Spleen (tissue), 11 donors: Measurements from ENCODE around the gene NCLN. TPM values are rescaled to one million over a fixed set of nuclear protein-coding genes. Genes with fewer than 3 reads are reported as not detected.

ENCODE experiments used
- DNase-seq: peaks from one replicate; pipeline ENCODE4 v3.0.0-alpha.2; 2020
- H3K27ac ChIP-seq, 8 donors: fragments of 200-600 bp; sonication (generic) in 7 of 8; 1 replicate in 4 of 8; 2 replicates in 4 of 8; pipeline versions ENCODE4 v1.5.0 to v1.8.0; 2016 to 2021; ENCODE audit warnings: inconsistent platforms in 4 of 8, mild to moderate bottlenecking in 4 of 8, moderate library complexity in 1 of 8
- H3K27me3 ChIP-seq, 7 donors: fragments of 200-600 bp; sonication (generic) in 6 of 7; replicated peaks in 1 of 7; 1 replicate in 4 of 7; 2 replicates in 3 of 7; pipeline versions ENCODE4 v1.5.0 to v1.8.0; 2016 to 2021; ENCODE audit warnings: inconsistent platforms in 3 of 7, mild to moderate bottlenecking in 1 of 7
- H3K36me3 ChIP-seq, 6 donors: fragments of 200-600 bp; sonication (generic) in 5 of 6; 1 replicate in 4 of 6; 2 replicates in 2 of 6; pipeline versions ENCODE4 v1.5.0 to v1.8.0; 2016 to 2021; ENCODE audit warnings: inconsistent platforms in 2 of 6
- H3K4me1 ChIP-seq, 6 donors: fragments of 200-600 bp; sonication (generic) in 5 of 6; 1 replicate in 3 of 6; 2 replicates in 3 of 6; pipeline versions ENCODE4 v1.5.0 to v1.8.0; 2016 to 2021; ENCODE audit warnings: inconsistent platforms in 3 of 6
- H3K4me3 ChIP-seq, 8 donors: fragments of 200-600 bp; sonication (generic) in 7 of 8; 1 replicate in 4 of 8; 2 replicates in 4 of 8; pipeline versions ENCODE4 v1.5.0 to v1.8.0; 2016 to 2021; ENCODE audit warnings: inconsistent platforms in 4 of 8, mild to moderate bottlenecking in 4 of 8, moderate library complexity in 2 of 8
- H3K9me3 ChIP-seq, 8 donors: fragments of 200-600 bp; sonication (generic) in 7 of 8; 1 replicate in 4 of 8; 2 replicates in 4 of 8; pipeline versions ENCODE4 v1.5.0 to v1.8.0; 2016 to 2021; ENCODE audit warnings: inconsistent platforms in 4 of 8
- POLR2A ChIP-seq, 3 donors: fragments of 450-650 bp; IDR thresholded peaks; one replicate each; pipeline ENCODE4 v1.5.1; 2017; ENCODE audit warnings: antibody characterized with exemption in 3 of 3, mild to moderate bottlenecking in 1 of 3
- POLR2AphosphoS5 ChIP-seq, 3 donors: sonication (generic); formaldehyde crosslinking; IDR thresholded peaks; one replicate each; pipeline ENCODE4 v1.5.1; 2017; ENCODE audit warnings: antibody characterized with exemption in 3 of 3
- WGBS, 5 donors: extraction: QIAGEN DNeasy Blood & Tissue Kit in 3 of 5; methylation state at CpG; one replicate each; pipeline versions ENCODE4 v1.1.5 to v1.1.7; 2013 to 2018; 5-methylcytosine and 5-hydroxymethylcytosine counted together
- intact Hi-C: fragments of 100-400 bp; cut with DNase I; formaldehyde crosslinking; loops from one replicate; pipeline ENCODE4 v1.15.0; 2023; ENCODE audit warnings: low total_unique reads
- polyA plus RNA-seq, 3 donors: library from polyadenylated mRNA; stranded (reverse); fragments of 200-250 nt; gene quantifications; one replicate each; pipeline ENCODE4 v1.2.1, GENCODE V29; 2013
- total RNA-seq, 7 donors: library from RNA; depleted of rRNA in 3 of 7; stranded (reverse); fragments of >200 nt in 3 of 7; fragmentation: NEBNext Ultra II Directional in 4 of 7; extraction: Animal tissue kit (Norgen Biotek cat#: 25700) in 4 of 7; gene quantifications; one replicate each; pipeline versions ENCODE4 v1.1.0 to v1.2.1, GENCODE V29; 2016 to 2021
- TF ChIP-seq, protein P1 (sequence below), 11 experiments: fragments of 200-600 bp in 7 of 11; fragments of 450-650 bp in 4 of 11; sonication (generic) in 4 of 11; IDR thresholded peaks in 8 of 11; conservative IDR thresholded peaks in 3 of 11; 1 replicate in 7 of 11; 2 replicates in 4 of 11; pipeline versions ENCODE4 v1.4.0 to v1.8.0; 2016 to 2021; ENCODE audit warnings: antibody characterized with exemption in 11 of 11, inconsistent platforms in 4 of 11, mild to moderate bottlenecking in 1 of 11
- donor health status: healthy with polysubstance abuse.
- donor health status: DM: no; HTN: no; CAD: no; lungs with moderate emphysema.
- donor health status: DM: no; HTN: no; CAD: no.
- donor health status: Bipolar disorder and iron deficiency.
- donor health status: healthy.
- donor health status: DM: no; HTN: no; CAD: no.
- donor health status: DM: yes; HTN: yes; CAD: no.

Gene NCLN
- total and polyA plus RNA-seq, 10 donors = 37.8 to 89.5 (median 48.9) TPM

DNA sequence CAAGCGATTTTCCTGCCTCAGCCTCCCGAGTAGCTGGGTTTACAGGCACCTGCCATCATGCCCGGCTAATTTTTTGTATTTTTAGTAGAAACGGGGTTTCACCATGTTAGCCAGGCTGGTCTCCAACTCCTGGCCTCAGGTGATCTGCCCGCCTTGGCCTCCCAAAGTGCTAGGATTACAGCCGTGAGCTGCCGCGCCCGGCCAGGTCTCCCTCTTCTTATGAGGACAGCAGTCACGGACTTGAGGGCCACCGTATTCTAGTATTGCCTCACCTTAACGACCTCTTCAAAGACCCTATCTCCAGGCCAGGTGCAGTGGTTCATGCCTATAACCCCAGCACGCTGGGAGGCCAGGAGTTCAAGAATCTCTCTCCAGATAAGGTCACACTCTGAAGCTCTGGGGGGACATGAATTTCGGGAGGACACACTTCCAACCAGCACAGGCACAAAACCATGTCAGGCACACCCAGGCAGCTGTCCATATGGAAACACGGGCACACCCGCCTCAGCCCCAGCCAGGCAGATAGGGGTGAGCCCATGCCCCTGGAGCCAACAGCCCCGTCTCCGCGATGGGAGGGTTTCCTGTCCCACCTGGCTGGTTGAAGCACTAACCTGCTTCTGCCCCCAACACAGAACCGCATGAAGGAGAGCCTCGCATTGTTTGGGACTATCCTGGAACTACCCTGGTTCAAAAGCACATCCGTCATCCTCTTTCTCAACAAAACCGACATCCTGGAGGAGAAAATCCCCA is 28.5 kb upstream of the NCLN start:
- Histone ChIP-seq H3K9me3 (peaks cover 0 to 5% (median 0%) of the 10 kb centered on the region in 8 donors), H3K27ac (no peak overlapping the region), H3K27me3 (no peaks in the 10 kb centered on the region), H3K4me1 (peaks cover 11 to 19% (median 15%) of the 10 kb centered on the region in 6 donors), H3K36me3 (peaks cover 0 to 52% (median 0%) of the 10 kb centered on the region in 6 donors), H3K4me3 (no peak overlapping the region)
- TF ChIP-seq POLR2A (IDR thresholded peaks at IDR 0.05) (no peak), POLR2AphosphoS5 (IDR thresholded peaks at IDR 0.05) (no peak)
- TF ChIP-seq, protein P1, sequence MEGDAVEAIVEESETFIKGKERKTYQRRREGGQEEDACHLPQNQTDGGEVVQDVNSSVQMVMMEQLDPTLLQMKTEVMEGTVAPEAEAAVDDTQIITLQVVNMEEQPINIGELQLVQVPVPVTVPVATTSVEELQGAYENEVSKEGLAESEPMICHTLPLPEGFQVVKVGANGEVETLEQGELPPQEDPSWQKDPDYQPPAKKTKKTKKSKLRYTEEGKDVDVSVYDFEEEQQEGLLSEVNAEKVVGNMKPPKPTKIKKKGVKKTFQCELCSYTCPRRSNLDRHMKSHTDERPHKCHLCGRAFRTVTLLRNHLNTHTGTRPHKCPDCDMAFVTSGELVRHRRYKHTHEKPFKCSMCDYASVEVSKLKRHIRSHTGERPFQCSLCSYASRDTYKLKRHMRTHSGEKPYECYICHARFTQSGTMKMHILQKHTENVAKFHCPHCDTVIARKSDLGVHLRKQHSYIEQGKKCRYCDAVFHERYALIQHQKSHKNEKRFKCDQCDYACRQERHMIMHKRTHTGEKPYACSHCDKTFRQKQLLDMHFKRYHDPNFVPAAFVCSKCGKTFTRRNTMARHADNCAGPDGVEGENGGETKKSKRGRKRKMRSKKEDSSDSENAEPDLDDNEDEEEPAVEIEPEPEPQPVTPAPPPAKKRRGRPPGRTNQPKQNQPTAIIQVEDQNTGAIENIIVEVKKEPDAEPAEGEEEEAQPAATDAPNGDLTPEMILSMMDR (IDR thresholded peaks at IDR 0.05 in 8 of 11, conservative IDR thresholded peaks at IDR 0.05 in 3 of 11) = no peak
- DNase-seq = no peak
- intact Hi-C loops = no loop called here
- 84 to 90% (median 86%) methylated on average over 23 of the region's 23 CpGs for WGBS, 5 donors

DNA sequence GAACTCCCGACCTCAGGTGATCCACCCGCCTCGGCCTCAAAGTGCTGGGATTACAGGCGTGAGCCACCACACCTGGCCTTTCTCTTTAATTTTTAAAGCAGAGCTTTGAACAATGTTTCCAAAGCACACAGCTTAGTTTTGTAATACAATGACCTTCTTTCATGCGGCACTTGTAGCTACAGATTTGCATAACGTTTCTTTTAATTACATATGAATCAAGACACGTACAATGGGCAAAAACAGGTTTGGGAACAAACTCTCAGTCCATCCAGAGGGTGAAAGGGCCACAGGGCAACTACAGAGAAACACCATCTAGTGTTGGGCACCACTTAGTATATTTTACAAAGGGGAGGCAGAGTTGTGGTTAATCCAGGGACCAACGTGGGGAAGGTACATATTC is 26.2 kb upstream of the NCLN start:
- WGBS, 5 donors = 77 to 91% (median 86%) methylated on average over 8 of the region's 8 CpGs
- intact Hi-C loops = no loop called here
- DNase-seq = no peak
- no peaks in the 10 kb centered on the region for H3K27me3 ChIP-seq
- H3K4me3 ChIP-seq = no peak overlapping the region
- H3K9me3 ChIP-seq = peaks cover 0 to 5% (median 0%) of the 10 kb centered on the region in 8 donors
- H3K27ac ChIP-seq = no peak overlapping the region
- H3K36me3 ChIP-seq = peaks cover 0 to 52% (median 0%) of the 10 kb centered on the region in 6 donors
- peaks cover 11 to 35% (median 27%) of the 10 kb centered on the region in 6 donors for H3K4me1 ChIP-seq
- TF ChIP-seq, protein P1 (IDR thresholded peaks at IDR 0.05 in 8 of 11, conservative IDR thresholded peaks at IDR 0.05 in 3 of 11) = no peak
- TF ChIP-seq POLR2AphosphoS5 (IDR thresholded peaks at IDR 0.05) = no peak
- TF ChIP-seq POLR2A (IDR thresholded peaks at IDR 0.05) = no peak

DNA sequence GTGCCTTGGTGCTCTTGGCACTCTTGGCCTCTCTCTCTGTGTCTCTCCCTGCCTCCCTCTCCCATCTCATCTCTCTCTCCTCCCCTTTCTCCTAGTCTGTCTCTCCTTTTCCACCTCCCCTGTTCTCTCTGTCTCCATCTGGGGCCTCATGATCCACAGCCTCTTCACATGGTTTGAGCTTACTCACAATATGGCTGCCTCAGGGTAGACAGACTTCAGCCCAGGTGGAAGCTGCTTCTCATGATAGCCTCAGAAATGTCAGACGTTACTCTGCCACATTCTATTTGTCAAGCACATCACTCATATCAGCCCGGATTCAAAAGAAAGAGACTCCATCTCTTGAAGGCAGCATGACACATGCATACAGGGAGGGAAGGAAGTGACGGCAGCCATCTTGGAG is 25.5 kb upstream of the NCLN start:
- H3K9me3 ChIP-seq = peaks cover 0 to 5% (median 0%) of the 10 kb centered on the region in 8 donors
- no peak overlapping the region for H3K4me3 ChIP-seq
- H3K27ac ChIP-seq = no peak overlapping the region
- H3K4me1 ChIP-seq = peaks cover 6 to 34% (median 21%) of the 10 kb centered on the region in 6 donors
- TF ChIP-seq POLR2AphosphoS5 (IDR thresholded peaks at IDR 0.05) = no peak
- TF ChIP-seq, protein P1 (IDR thresholded peaks at IDR 0.05 in 8 of 11, conservative IDR thresholded peaks at IDR 0.05 in 3 of 11) = no peak
- no peak for TF ChIP-seq POLR2A (IDR thresholded peaks at IDR 0.05)
- H3K27me3 ChIP-seq = no peaks in the 10 kb centered on the region
- intact Hi-C loops = loop anchor here (5.0 kb wide), 1 partner anchor 203 kb away; no protein-coding TSS in a partner anchor
- DNase-seq = no peak
- H3K36me3 ChIP-seq = peaks cover 0 to 52% (median 0%) of the 10 kb centered on the region in 6 donors
- 74 to 95% (median 83%) methylated on average over 3 of the region's 3 CpGs for WGBS, 5 donors

DNA sequence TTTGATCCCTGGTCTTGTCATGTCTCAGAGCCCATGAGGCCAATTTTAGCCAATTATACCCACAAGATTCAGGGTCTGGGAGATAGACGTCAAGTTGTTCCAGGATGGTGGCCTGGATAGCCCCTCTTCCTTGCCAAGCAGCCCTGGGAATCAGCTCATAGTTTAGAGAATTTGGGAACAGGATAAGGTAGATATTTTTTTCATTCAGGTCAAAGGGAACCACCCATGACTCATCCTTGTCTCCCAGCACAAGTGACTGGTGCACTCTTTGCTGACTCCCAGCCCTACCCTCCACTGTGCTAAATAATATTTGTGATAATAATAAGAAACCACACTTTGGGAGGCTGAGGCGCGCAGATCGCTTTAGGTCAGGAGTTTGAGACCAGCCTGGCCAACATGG is 24.3 kb upstream of the NCLN start:
- H3K36me3 ChIP-seq = peaks cover 0 to 52% (median 0%) of the 10 kb centered on the region in 6 donors
- WGBS, 5 donors = 84 to 97% (median 89%) methylated on average over 4 of the region's 4 CpGs
- no peak for DNase-seq
- TF ChIP-seq, protein P1 (IDR thresholded peaks at IDR 0.05 in 8 of 11, conservative IDR thresholded peaks at IDR 0.05 in 3 of 11) = no peak
- TF ChIP-seq POLR2AphosphoS5 (IDR thresholded peaks at IDR 0.05) = no peak
- TF ChIP-seq POLR2A (IDR thresholded peaks at IDR 0.05) = no peak
- H3K9me3 ChIP-seq = peaks cover 0 to 5% (median 0%) of the 10 kb centered on the region in 8 donors
- H3K27ac ChIP-seq = peak overlapping the region in 1 of 8 donors; percentile 4
- peaks cover 0 to 38% (median 14%) of the 10 kb centered on the region in 6 donors for H3K4me1 ChIP-seq
- no peak overlapping the region for H3K4me3 ChIP-seq
- intact Hi-C loops = loop anchor here (5.0 kb wide), 1 partner anchor 204 kb away; no protein-coding TSS in a partner anchor
- no peaks in the 10 kb centered on the region for H3K27me3 ChIP-seq
